Suprapubic skin (tissue), 3 donors: ENCODE measurements around the gene B4GAT1.

Source experiments
- POLR2A ChIP-seq, 2 donors: fragments of 450-650 bp; IDR thresholded peaks; one replicate each; pipeline ENCODE4 v1.6.1; 2017; ENCODE audit warnings: antibody characterized with exemption in 2 of 2, mild to moderate bottlenecking in 2 of 2, moderate library complexity in 2 of 2
- TF ChIP-seq, protein P1 (sequence below), 2 donors: fragments of 200-600 bp in 1 of 2; fragments of 450-650 bp in 1 of 2; sonication (generic) in 1 of 2; IDR thresholded peaks; one replicate each; pipeline ENCODE4 v1.5.1; 2016 to 2019; ENCODE audit warnings: antibody characterized with exemption in 2 of 2, mild to moderate bottlenecking in 1 of 2, moderate library complexity in 1 of 2

DNA sequence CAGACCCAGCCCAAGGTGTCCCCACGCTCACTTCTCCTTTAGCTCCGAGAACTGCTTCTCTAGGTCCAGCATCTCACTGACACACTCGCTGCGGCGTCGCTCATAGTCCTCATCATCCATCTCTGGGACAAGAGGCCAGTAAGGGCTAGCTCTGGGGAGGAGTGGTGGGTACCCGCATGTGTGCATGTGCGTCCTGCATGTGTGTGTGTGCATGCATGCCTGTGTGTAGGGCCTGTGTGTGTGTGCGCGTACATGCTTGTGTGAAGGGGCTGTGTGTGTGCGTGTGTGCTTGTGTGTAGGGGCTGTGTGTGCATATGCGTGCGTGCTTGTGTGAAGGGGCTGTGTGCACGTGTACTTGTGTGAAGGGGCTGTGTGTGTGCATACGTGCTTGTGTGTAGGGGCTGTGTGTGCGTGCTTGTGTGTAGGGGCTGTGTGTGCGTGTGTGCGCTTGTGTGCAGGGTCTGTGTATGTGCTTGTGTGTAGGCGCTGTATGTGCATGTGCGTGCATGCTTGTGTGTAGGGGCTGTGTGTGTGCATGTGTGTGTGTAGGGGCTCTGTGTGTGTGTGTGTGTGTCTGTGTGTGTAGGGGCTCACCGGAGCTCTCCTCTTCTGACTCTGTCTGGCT lies 5.8 kb downstream of the B4GAT1 start:
- TF ChIP-seq, protein P1, sequence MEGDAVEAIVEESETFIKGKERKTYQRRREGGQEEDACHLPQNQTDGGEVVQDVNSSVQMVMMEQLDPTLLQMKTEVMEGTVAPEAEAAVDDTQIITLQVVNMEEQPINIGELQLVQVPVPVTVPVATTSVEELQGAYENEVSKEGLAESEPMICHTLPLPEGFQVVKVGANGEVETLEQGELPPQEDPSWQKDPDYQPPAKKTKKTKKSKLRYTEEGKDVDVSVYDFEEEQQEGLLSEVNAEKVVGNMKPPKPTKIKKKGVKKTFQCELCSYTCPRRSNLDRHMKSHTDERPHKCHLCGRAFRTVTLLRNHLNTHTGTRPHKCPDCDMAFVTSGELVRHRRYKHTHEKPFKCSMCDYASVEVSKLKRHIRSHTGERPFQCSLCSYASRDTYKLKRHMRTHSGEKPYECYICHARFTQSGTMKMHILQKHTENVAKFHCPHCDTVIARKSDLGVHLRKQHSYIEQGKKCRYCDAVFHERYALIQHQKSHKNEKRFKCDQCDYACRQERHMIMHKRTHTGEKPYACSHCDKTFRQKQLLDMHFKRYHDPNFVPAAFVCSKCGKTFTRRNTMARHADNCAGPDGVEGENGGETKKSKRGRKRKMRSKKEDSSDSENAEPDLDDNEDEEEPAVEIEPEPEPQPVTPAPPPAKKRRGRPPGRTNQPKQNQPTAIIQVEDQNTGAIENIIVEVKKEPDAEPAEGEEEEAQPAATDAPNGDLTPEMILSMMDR (IDR thresholded peaks at IDR 0.05), result no peak
- TF ChIP-seq POLR2A (IDR thresholded peaks at IDR 0.05), result no peak
